ENCODE results near the gene RASL11B.

The RASL11B gene

DNA sequence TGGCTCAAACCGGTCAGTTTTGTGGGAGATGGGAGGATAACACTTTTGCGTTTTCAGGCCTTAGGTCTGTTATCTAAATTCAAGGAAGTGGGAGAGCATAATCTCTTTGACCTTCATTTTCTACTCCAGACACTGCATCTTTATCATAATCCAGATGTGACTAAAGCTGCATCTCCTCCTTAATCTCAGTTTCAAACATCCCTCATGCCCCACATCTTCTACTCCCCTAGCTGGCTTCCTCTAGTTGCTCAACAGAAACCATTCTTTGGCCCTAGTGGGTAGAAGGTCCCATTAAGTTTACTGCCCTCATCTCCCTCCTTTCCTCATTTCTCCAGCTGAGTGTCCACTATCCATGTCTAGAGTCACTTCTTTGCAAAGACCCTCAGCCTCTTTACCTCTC, 18.8 kb upstream of the RASL11B start:
- FAIRE-seq (no peak), DNase-seq (ENCODE audit: low spot score) (no peak)

DNA sequence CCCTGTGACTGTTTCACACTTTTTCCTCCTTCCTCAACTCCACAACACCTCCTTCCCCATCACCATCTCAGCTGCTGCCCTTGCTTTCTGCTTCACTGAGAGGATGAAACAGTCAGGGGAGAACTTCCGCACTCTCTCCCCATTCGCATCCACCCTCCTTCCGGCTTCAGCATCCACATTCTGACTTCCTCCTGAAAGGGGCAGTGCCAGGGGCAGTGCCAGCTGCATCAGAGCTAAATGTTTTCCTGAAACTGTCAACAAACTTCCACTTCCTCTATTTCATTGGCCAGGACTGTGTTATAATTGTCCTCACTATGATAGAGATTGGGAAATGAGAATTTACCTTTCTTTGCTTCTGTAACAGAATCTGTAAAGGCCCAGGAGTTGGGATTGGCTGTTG, 18.2 kb upstream of the RASL11B start:
- FAIRE-seq (no peak), DNase-seq (ENCODE audit: low spot score) (no peak)

DNA sequence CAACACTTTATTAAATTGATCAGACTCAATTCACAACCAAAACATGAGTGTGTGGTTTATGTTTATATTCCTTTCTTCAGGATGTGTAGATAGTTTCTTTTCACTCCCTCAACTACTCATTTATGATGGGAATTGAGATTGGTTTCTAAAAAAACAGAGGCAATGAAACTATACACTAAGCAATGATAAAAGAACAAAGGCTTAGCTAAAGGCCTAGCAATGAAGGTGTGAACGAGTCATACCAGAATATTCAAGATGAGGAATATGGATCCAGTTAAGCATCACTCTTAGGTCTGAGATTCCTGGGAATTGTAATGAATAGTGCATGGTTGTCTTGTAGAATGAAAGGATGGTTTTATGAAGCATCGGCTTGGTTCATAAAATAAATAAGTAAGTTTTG, 17.5 kb upstream of the RASL11B start:
- DNase-seq (ENCODE audit: low spot score) = no peak
- no peak for FAIRE-seq

DNA sequence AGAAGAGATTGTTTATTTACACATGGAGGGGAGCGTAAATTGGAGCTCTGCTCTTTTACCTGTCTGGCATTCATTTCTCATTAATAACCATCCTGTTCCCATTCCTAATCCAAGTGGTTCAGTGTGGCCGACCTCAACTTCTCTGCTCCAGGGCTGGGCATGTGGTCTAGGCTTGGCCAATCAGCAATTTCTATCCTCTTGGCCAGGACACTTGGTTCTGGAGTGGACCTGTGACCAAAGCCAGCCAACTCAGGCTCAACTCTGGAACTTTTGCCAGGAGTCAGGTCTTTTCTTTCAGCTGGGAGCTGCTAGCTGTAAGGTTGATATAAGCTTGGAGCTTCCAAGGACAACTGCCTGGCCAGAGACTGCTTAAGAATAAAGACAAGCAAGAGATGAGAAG, 15.6 kb upstream of the RASL11B start:
- no peak for FAIRE-seq

DNA sequence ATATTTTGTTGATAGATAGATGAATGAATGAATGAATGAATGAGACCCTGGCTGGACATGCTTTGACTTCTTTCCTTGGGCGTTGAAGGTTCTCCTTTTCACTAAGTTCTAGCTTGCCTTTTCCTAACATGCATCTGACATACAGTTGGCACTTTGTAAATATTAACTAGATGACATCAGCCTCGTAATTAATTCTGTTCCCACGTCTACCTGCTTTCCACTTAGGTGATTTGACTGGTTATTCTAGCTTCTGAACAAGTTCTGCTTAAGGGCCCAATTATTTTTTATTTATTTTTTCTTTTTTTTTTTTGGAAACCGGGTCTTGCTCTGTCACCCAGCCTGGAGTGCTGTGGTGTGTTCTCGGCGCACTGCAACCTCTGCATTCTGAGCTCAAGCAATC, 13.9 kb upstream of the RASL11B start:
- FAIRE-seq (peak; percentile 22), DNase-seq (ENCODE audit: low spot score) (no peak)

More for the DNA sequence above, 15.6 kb upstream of the RASL11B start:
- DNase-seq (ENCODE audit: low spot score) = no peak

DNA sequence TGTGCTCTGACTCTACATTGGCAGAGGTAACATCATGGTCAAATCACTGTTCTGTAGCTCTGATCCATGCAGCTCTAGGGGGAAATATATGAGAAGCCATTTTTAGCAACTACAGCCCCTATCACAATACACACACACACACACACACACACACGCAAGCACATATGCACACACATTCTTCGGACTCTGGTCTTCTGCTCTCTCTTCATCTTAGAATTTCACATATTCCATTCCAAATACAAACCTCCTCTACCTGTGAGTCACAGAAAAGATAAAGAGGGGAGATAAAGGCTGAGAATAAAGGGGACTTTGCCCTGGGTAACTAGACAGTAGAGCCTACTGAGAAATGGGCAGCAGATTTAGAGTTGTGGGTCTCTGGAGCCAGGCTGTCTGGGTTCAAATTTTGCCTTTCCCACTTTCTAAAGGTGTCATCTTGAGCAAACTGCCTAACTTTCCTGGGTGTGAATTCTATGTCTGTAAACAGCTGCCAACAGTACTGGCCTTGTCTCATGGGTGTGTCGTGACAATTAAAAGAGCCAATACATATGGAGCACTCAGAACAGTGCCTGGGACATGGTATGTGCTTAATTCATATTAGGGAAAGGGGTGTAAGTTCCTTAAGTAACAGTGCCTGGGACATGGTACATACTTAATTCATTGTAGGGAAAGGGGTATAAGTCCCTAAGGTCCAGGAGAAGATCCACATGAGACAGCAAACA, 11.6 kb upstream of the RASL11B start:
- DNase-seq (ENCODE audit: low spot score) (no peak), FAIRE-seq (no peak)

DNA sequence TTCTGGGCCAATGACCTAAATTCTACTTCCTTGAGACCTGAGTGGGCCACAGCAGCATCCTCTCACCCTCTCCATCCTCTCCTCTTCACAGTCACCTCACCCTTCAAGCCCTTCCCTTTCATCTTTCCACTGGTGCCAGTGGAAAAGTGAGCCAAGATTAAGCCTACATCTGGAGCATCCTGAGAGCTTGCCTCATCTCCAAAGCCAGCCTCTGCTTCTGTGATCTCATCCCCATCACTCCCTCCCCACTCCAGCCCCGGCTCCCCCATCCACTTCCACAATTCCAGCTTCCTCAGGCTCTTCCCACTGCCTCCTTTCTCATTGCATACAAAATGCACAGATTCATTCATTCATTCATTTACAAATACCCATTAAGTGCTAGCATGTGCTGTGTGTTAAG, 10.1 kb upstream of the RASL11B start:
- no peak for FAIRE-seq

DNA sequence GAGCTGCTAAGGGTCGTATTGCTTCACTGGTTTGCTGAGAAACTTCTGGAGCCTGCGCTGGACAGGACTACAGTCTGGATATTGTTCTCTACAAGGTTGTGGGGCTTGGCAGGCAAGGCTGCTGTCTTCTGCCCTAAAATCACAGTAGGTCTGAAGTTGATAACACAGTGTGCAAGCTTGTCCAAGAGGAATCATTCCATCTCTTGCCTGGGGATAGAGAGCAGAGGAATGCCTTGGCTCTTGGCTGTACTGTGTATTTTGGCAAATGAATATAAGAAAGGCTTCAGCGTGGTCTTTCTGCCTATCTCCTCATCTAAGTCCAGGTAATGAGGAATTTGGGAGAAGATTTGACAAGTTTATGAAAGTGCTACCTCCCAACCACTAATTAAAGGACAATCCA, 9.4 kb upstream of the RASL11B start:
- DNase-seq (ENCODE audit: low spot score) (no peak), FAIRE-seq (no peak)

More for the DNA sequence above, 10.1 kb upstream of the RASL11B start:
- no peak for DNase-seq (ENCODE audit: low spot score)

DNA sequence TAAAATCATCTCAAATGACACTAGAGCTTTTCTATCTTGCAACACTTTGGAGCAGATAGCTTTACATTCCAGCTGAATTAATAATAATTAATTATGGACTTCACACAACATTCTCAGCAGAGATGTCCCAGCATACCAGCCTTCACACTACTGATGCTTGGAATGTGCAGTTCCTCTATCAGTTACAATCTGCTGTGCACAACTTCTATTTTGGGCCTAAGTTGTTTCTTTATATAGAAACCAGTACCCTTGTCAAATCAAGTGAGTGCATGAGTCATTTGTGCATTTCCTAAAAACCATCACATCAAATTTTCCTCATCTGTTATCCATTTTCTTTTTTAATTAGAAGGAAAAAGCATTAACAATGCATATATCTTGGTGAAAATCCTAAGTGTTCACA, 8.8 kb upstream of the RASL11B start:
- no peak for FAIRE-seq

DNA sequence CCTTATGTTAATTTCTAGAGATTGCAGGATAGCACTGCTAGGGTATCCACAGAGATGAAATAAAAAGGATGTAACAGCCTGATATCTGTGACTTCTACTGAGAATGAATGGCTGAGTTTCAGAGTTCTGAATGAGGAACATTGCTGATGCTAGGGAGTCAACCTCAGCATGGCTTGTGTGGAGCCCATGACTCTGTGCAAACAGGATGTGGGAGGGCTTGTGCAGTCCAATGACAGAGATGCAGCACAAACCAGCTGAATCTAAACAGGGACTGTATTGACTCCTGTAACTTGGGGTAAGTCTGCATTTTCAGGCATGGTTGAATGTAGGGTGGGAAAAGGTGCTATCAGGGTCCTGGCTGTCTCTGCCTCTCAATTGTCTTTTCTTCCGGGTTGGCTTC, 5.3 kb upstream of the RASL11B start:
- DNase-seq (ENCODE audit: low spot score) (no peak), FAIRE-seq (no peak)

More for the DNA sequence above, 8.8 kb upstream of the RASL11B start:
- DNase-seq (ENCODE audit: low spot score) = no peak

DNA sequence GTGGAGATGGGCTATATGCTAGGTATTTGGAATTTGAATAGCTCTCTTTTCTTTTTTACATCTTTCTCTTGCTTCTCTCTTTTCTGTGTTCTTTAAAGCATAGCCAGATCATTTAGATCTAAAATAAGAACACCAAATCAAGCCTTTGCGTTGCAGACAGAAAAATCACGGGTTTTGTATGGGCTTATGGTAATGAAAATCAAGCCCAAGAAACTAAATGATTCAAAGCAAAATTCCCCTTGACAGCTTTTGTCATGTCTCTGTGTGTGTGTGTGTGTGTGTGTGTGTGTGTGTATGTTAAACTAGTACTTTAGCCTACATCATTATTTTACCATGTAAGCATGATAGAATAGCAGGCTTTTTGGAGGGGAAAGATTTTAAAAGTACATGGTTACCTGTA, 1.8 kb upstream of the RASL11B start:
- no peak for FAIRE-seq
- no peak for DNase-seq (ENCODE audit: low spot score)

DNA sequence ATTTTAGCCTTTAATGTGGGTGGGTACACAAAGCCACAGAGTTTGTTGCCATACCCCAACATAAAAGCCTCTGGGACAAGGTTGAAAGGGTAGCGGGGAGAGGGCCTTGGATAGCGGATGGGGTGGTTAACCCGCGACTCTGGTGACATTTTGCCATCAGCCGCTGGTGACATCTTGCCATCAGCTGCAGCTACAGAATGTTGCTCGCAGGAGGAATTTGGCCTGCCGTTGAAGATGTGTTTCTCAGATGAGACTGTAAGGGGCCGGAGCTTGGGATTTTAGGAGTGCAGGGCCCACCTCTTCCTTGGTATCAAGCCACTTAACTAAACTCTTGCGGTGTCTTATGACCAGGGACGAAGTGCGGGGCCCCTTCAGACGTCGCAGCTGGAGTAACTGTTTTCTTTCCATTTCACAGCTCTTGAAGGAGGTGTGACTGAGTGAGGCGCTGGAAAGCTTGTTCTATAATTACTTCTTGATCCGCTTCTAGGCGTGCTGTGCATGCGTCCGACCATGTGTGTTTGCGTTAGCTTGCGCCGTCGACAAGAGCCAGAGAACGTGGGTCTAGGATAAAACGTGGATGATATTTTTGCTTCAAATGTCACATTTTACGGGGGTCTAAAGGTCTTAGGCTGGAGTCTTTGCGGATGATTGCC, 820 bp upstream of the RASL11B start:
- FAIRE-seq (no peak), DNase-seq (ENCODE audit: low spot score) (no peak)

DNA sequence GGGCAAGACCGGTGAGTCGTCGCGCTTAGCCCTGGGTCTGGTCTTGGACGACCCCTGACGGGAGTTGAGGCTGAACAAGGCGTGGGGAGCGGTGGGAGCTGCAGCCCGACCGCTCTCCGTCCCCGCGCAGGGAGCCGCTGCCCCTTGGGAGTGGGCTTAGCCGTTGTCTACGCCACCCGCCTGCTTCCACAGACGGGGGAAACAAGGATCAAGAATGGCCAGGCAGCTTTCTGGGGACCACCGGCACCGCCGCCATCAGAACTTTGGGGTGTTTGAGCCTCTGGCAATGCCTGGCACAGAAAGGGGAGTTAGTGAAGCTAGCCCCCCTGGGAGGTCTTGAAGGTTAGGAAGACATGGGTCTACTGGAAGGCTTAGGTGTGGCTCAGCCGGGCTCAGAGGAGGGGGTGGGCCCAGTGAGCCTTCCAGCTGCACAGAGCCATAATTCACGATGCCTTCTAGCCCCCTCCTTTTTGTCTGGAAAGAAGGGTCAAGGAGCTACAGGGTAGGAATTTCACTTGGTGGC, 583 bp downstream of the RASL11B start:
- FAIRE-seq = no peak

DNA sequence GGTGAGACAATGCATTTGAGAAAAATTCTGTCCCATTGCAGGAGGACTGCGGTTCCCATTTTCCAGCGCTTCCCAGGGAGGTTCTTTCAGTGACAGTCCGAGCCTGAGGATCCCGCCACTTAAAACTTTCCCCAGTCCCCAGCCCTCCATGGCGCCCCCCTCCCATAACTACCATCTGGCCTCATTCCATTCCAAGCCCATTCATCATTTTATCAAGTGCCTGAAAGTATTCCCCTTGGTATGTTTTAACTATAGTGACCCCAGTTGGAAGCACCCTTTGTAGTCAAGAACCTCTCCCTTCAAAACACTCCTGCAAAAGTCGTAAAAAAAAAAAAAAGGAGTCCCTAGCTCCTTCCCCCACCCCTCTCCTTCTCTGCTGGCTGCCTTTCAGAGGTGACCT, 1.2 kb downstream of the RASL11B start:
- FAIRE-seq = no peak
- DNase-seq (ENCODE audit: low spot score) = no peak

More for the DNA sequence above, 583 bp downstream of the RASL11B start:
- no peak for DNase-seq (ENCODE audit: low spot score)

DNA sequence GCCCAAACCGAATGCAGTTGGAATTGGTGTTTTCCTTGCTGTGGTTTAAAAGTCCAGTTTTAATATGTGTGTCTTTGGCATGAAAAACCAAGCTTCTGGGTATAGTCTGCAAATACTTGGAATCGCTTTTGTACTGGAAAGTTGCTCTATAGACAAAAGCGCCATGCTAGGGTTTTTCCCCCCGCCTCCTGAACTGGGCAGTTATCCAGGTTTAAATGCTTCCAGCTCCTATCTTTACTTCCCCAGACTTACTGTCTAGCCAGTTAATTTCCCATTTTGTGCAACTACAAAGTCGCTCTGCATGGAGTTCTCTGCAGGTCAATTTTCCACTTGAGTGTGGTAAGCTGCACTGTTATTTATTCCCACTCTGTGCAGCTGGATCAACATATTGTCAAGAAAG, 2.7 kb downstream of the RASL11B start:
- DNase-seq (ENCODE audit: low spot score) (no peak), FAIRE-seq (no peak)

DNA sequence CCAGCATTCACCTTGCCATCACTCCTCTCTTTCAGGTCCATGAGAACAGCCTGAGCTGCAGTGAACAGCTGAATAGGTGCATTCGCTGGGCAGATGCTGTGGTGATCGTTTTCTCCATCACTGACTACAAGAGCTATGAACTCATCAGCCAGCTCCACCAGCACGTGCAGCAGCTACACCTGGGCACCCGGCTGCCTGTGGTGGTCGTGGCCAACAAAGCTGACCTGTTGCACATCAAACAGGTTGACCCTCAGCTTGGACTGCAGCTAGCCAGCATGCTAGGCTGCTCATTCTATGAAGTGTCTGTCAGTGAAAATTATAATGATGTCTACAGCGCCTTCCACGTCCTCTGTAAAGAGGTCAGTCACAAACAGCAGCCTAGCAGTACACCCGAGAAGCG, 3.2 kb downstream of the RASL11B start:
- FAIRE-seq (no peak), DNase-seq (ENCODE audit: low spot score) (no peak)

DNA sequence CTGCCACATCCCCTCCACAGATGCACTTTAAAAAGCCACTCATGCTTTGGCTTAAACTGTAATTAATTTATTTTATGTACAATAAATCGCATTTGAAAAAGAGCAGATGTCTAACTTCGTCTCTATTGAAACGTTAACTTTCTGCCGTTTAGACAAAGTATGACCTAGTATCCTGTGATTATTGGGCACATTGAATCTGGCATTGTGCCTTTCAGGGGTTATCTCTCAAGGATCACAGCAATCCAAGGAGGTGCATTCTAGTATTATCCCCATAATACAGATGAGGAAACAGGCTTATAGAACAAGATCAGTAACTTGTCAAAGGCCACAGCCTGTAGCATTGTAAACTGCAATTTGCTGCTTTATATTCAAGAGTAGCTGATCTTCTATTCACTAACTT, 4.6 kb downstream of the RASL11B start:
- FAIRE-seq = no peak
- DNase-seq (ENCODE audit: low spot score) = no peak

DNA sequence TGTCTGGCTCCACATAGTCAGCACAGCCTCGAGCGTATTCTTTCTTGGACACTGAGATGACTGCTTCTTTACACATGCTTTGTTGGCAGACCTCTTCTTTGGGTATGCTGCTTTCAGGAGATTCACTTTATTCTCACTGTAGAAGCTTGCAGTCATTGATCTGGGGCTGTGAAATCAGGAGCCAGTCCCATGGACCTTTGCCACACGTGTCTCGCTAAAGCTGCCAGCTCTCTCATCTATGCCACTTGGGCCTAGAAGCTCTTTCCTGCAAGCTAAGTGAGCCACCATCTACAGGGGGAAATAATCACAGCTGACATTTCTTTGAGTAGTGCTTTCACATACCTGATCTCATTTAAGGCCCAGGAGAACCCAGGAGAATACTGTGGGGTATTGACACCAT, 5.0 kb downstream of the RASL11B start:
- FAIRE-seq (no peak), DNase-seq (ENCODE audit: low spot score) (no peak)

DNA sequence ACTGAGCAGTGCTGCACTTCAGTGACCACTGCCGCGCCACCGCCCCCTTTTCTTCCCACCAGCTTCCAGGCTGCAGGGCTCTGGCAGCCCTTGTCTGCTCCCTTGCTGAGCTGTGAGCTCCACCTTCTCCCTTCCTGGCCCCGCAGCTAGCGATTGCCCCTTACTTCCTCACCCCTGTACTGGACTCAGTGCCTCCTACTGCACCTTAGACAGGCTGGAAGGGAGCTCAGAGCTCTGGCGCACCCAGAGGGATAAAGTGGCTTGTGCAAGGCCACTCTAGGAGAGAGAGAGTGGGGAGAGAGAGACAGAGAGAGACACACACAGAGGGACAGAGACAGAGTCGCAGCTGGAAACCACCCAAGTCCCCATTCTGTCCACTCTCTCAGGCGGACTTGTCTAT, 6.0 kb downstream of the RASL11B start:
- no peak for FAIRE-seq
- DNase-seq (ENCODE audit: low spot score) = no peak

DNA sequence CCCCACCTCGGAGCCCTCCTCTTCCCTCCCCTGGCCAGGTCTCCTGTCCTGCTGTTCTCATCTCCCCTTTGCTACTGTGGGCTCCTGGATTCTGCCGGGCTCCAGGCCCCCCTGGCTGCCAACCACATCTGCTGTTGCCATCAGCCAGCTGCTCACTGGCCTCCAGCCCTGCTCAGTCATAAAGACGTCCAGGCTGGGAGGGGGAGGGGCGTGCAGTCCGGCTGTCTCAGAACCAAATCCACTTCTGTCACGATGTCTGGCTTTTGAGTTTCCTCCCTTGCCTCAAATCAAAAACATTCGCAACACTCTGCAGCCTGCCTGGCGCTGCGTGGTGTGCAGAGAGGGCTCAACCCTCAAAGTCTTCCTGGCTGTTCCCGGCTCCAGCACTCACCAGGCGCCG, 7.1 kb downstream of the RASL11B start:
- no peak for DNase-seq (ENCODE audit: low spot score)

DNA sequence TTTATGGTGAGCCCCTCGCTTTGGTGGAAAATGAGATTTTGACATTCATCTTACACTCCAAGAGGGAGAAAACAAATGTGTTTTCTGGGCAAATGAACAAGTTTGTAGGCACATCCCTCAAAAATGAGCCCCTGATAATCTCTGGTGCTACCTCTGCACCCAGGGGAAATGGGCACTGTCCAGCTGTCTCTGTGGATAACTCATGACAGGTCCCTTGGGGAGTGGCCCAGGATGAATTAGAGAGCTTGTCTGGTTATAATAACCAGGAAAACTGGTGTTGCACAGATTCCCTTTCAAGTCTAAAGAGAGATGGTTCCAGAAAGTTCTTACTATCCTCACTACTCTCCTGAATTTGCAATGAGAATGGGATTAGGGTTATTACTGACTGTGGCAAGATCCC, 7.5 kb downstream of the RASL11B start:
- no peak for DNase-seq (ENCODE audit: low spot score)
- no peak for FAIRE-seq

More for the DNA sequence above, 7.1 kb downstream of the RASL11B start:
- no peak for FAIRE-seq

DNA sequence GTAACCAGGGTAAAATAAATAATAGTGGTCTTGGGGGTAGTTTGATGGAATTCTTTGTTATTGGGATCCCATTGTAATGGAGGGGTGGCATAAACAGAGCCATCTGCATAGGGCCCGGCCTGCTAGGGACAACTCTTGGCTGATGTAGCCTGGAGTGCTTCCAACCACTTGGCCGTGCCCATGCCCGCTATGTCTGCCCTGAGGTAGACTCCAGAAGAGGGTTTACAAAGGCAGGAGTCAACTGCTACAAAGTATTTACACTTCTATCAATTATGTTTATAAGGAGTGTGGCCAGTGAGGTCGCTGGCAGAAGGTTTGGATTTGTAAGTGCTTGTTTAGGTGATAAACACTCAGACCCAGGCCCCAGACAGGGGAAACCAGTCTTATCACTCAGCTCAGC, 8.1 kb downstream of the RASL11B start:
- no peak for DNase-seq (ENCODE audit: low spot score)
- no peak for FAIRE-seq

DNA sequence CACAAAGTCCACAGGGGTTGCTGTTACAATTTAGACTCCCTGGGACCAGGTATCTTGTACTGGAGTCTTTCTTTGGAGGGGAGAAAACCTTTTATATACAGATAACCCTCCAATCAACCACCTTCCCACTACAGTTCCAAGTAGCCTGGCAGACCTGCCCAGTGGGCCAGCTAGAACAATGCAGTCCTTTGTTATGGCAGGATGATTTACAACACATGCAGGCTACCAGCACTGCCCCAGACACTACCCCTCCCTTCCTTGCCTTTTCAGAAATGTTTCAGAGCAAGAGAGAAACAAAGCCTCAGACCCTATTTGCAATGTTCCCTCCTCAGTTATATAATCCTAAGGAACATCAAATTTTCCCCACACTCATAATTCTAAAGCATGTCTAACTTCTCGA, 11.1 kb downstream of the RASL11B start:
- FAIRE-seq = no peak
- DNase-seq (ENCODE audit: low spot score) = no peak

Data from RCC 7860 (cell line).